ENCODE results near the gene SLCO1B3.

Gene SLCO1B3

DNA sequence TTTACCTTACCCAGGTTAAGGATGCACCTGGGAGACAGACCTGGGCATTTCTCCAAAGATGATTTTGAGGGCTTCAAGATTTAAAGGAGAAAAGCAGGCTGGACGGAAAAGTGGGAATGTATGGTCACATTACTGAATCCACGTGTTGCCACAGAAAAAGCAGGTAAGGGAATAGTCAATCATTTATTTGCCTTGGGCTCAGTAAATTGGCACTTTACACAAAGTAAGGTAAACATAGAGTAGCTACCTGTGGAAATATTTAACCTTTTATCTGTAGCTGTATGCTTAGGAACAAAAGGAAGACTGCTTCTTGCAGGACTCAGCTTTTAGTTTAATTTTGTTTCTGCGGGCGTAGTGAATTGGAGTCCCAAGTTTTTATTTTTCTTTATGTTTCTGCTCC, 153.3 kb downstream of the SLCO1B3 start:
- H3K4me3 ChIP-seq (ENCODE audit: low read depth in 1 of 2, low read length in 2 of 2): no peak overlapping the region
- H3K36me3 ChIP-seq (ENCODE audit: control insufficient read depth in 1 of 2, insufficient read depth in 2 of 2, low read length in 2 of 2): no peaks in the 10 kb centered on the region
- H3K27me3 ChIP-seq (ENCODE audit: control insufficient read depth in 1 of 2, insufficient read depth in 2 of 2, low read length in 2 of 2): no peaks in the 10 kb centered on the region
- no peaks in the 10 kb centered on the region for H3K4me1 ChIP-seq (ENCODE audit: control insufficient read depth in 1 of 2, insufficient read depth in 2 of 2, low read length in 2 of 2)
- H3K9me3 ChIP-seq (ENCODE audit: control insufficient read depth in 1 of 2, low read length in 2 of 2): no peaks in the 10 kb centered on the region
- no peak overlapping the region for H3K9ac ChIP-seq (ENCODE audit: low read depth in 1 of 2, low read length in 2 of 2)
- no peak overlapping the region for H3K27ac ChIP-seq (ENCODE audit: low read depth, low read length)
